ENCODE data around the gene SORBS1. TPM values are rescaled to one million over a fixed set of nuclear protein-coding genes. Genes with fewer than 3 reads are reported as not detected.
A peak's percentile ranks its signal among the peaks of the same experiment; 100 is the strongest.

SORBS1 gene
- total and polyA plus RNA-seq, 9 of the 15 experiments (the other 6 are each of a cell fraction or from before 2014, with no cell fraction given): 2.0 to 13.3 (median 6.5) TPM

GRCh38 chr10:95561177-95561863 is at the start of gene SORBS1 (continued):
- TF ChIP-seq ZBTB11 (CRISPR knock-in tag; IDR thresholded peaks at IDR 0.05) (peak; percentile 29 to 87 (median 59); a peak in 4 of 6 replicates), ZNF274 (IDR thresholded peaks at IDR 0.05; ENCODE audit: borderline replicate concordance, low read depth, low read length) (no peak), NONO (IDR thresholded peaks at IDR 0.05; ENCODE audit: low read depth in 2 of 2, low read length in 1 of 2) (0 out of 4 replicates have a peak, but pooled peaks have one; percentile 17 to 34), ELF4 (CRISPR knock-in tag; IDR thresholded peaks at IDR 0.05) (no peak), ZBTB7A (IDR thresholded peaks at IDR 0.05; ENCODE audit: borderline replicate concordance, control insufficient read depth, low read depth, low read length) (peak; percentile 51; the same call in 1 of the 2 replicates), ZNF639 (CRISPR knock-in tag; conservative IDR thresholded peaks at IDR 0.05 in 1 of 2, IDR thresholded peaks at IDR 0.05 in 1 of 2) (0 out of 4 replicates have a peak, but pooled peaks of 1 of the 2 experiments have one; percentile 22), MYC (IDR thresholded peaks at IDR 0.05; ENCODE audit: low read depth, low read length) (peak; percentile 58), MYC (CRISPR knock-in tag; IDR thresholded peaks at IDR 0.05; ENCODE audit: borderline replicate concordance, low read depth) (no peak), ZNF740 (CRISPR knock-in tag; IDR thresholded peaks at IDR 0.05) (no peak), ZNF740 (tag; IDR thresholded peaks at IDR 0.05) (no peak), CAMTA2 (CRISPR knock-in tag; conservative IDR thresholded peaks at IDR 0.05) (no peak), TFE3 (CRISPR knock-in tag; IDR thresholded peaks at IDR 0.05) (no peak), NRF1 (conservative IDR thresholded peaks at IDR 0.05 in 1 of 2, IDR thresholded peaks at IDR 0.05 in 1 of 2) (peak; percentile 79 to 82)
